ENCODE measurements around the gene MYBPHL. TPM values are rescaled to one million over a fixed set of nuclear protein-coding genes. Genes with fewer than 3 reads are reported as not detected.

The MYBPHL gene
- total RNA-seq, 4 donors from 2014 or later: not detected

- TF ChIP-seq POLR2A (IDR thresholded peaks at IDR 0.05): no peak
- Histone ChIP-seq H3K4me3 (no peak overlapping the region), H3K4me1 (peaks cover 11 to 45% (median 20%) of the 10 kb centered on the region in 3 donors), H3K27ac (peak overlapping the region; percentile 75 to 83 (median 80)), H3K36me3 (peaks cover 4 to 84% (median 17%) of the 10 kb centered on the region in 3 donors), H3K27me3 (no peaks in the 10 kb centered on the region), H3K9me3 (no peaks in the 10 kb centered on the region)
- intact Hi-C loops (cut with DNase I): no loop called here
- WGBS, 2 donors: 51 to 59% methylated on average over 6 to 10 of the region's 11 CpGs
- DNase-seq: no peak
Observed at GRCh38 chr1:109266965-109267364, 39.8 kb downstream of the MYBPHL start.

- H3K27me3 ChIP-seq: no peaks in the 10 kb centered on the region
- H3K36me3 ChIP-seq: peaks cover 4 to 84% (median 17%) of the 10 kb centered on the region in 3 donors
- H3K27ac ChIP-seq: peak overlapping the region in 2 of 4 donors; percentile 25 to 75
- H3K4me1 ChIP-seq: peaks cover 11 to 49% (median 20%) of the 10 kb centered on the region in 3 donors
- DNase-seq: no peak
- TF ChIP-seq POLR2A (IDR thresholded peaks at IDR 0.05) (no peak), CTCF (IDR thresholded peaks at IDR 0.05) (no peak)
- 90 to 100% methylated on average over 2 to 3 of the region's 13 CpGs for WGBS, 2 donors
- intact Hi-C loops (cut with DNase I): no loop called here
- no peaks in the 10 kb centered on the region for H3K9me3 ChIP-seq
- H3K4me3 ChIP-seq: no peak overlapping the region
Observed at GRCh38 chr1:109265741-109266330, 41.0 kb downstream of the MYBPHL start.

GRCh38 chr1:109265016-109265415 lies 41.8 kb downstream of the MYBPHL start:
- intact Hi-C loops (cut with DNase I): no loop called here
- TF ChIP-seq POLR2A (IDR thresholded peaks at IDR 0.05): no peak
- WGBS, 2 donors: 70% methylated on average over 3 of the region's 4 CpGs; no CpG with 5 or more reads in 1 of the 2 donors
- peaks cover 4 to 84% (median 17%) of the 10 kb centered on the region in 3 donors for H3K36me3 ChIP-seq
- no peaks in the 10 kb centered on the region for H3K9me3 ChIP-seq
- DNase-seq: no peak
- H3K27me3 ChIP-seq: no peaks in the 10 kb centered on the region
- H3K27ac ChIP-seq: peak overlapping the region in 1 of 4 donors; percentile 90
- H3K4me3 ChIP-seq: no peak overlapping the region
- H3K4me1 ChIP-seq: peaks cover 11 to 49% (median 20%) of the 10 kb centered on the region in 3 donors

GRCh38 chr1:109264379-109264755 lies 42.4 kb downstream of the MYBPHL start:
- Histone ChIP-seq H3K4me1 (peaks cover 11 to 54% (median 20%) of the 10 kb centered on the region in 3 donors), H3K36me3 (peaks cover 4 to 83% (median 17%) of the 10 kb centered on the region in 3 donors), H3K9me3 (no peaks in the 10 kb centered on the region), H3K27ac (peak overlapping the region in 3 of 4 donors; percentile 86 to 93 (median 90)), H3K4me3 (no peak overlapping the region), H3K27me3 (no peaks in the 10 kb centered on the region)
- intact Hi-C loops (cut with DNase I): no loop called here
- TF ChIP-seq POLR2A (IDR thresholded peaks at IDR 0.05) (no peak), CTCF (IDR thresholded peaks at IDR 0.05) (no peak)
- DNase-seq: no peak
- WGBS, 2 donors: 100% methylated on average over 1 to 2 of the region's 9 CpGs

- DNase-seq: peak; percentile 39
- Histone ChIP-seq H3K4me1 (peaks cover 11 to 59% (median 20%) of the 10 kb centered on the region in 3 donors), H3K27ac (peak overlapping the region; percentile 86 to 93 (median 89)), H3K27me3 (no peaks in the 10 kb centered on the region), H3K36me3 (peaks cover 4 to 83% (median 17%) of the 10 kb centered on the region in 3 donors), H3K4me3 (peak overlapping the region in 1 of 4 donors; percentile 13), H3K9me3 (no peaks in the 10 kb centered on the region)
- intact Hi-C loops (cut with DNase I): no loop called here
- TF ChIP-seq POLR2A (IDR thresholded peaks at IDR 0.05) (no peak), CTCF (IDR thresholded peaks at IDR 0.05) (peak; percentile 79 to 100 (median 98))
- 50 to 65% methylated on average over 10 to 14 of the region's 29 CpGs for WGBS, 2 donors
Observed at GRCh38 chr1:109263597-109264378, 43.0 kb downstream of the MYBPHL start.

- intact Hi-C loops (cut with DNase I): no loop called here
- Histone ChIP-seq H3K4me1 (peaks cover 11 to 63% (median 20%) of the 10 kb centered on the region in 3 donors), H3K27ac (peak overlapping the region; percentile 86 to 93 (median 89)), H3K4me3 (peak overlapping the region in 2 of 4 donors; percentile 6 to 13), H3K27me3 (no peaks in the 10 kb centered on the region), H3K36me3 (peaks cover 4 to 83% (median 11%) of the 10 kb centered on the region in 3 donors), H3K9me3 (no peaks in the 10 kb centered on the region)
- WGBS, 2 donors: 18 to 56% methylated on average over 3 to 8 of the region's 12 CpGs
- TF ChIP-seq POLR2A (IDR thresholded peaks at IDR 0.05) (no peak), CTCF (IDR thresholded peaks at IDR 0.05) (no peak)
- no peak for DNase-seq
Observed at GRCh38 chr1:109263234-109263596, 43.6 kb downstream of the MYBPHL start.
